GDM1 (cell line): Measurements from ENCODE around the gene SUGCT.

ENCODE experiments used
- DNase-seq: peaks from one replicate; lab custom pipeline; 2025; lab: John Stamatoyannopoulos, UW

SUGCT gene

DNA sequence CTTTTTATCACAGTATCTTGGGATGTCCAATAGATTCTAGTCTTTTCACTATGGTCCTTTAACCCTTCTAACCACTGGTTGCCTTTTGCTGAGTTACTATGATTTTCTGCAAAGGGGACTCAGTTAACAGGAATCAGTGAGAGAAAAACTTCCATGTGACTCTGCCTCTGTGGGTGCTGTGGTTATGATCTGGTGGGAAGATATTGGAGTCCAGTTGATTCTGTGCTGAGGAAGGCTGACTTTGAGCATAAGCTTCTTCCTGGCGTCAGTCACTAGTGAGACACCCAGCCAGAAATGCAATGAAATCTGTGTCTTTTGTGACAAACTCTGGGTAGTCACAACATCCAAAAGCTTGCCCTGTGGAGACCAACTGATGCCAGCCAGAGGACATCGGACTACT lies 648.0 kb downstream of the SUGCT start:
- DNase-seq = no peak

- DNase-seq = no peak
Measured at GRCh38 chr7:40784176-40784575, 649.4 kb downstream of the SUGCT start.

DNA sequence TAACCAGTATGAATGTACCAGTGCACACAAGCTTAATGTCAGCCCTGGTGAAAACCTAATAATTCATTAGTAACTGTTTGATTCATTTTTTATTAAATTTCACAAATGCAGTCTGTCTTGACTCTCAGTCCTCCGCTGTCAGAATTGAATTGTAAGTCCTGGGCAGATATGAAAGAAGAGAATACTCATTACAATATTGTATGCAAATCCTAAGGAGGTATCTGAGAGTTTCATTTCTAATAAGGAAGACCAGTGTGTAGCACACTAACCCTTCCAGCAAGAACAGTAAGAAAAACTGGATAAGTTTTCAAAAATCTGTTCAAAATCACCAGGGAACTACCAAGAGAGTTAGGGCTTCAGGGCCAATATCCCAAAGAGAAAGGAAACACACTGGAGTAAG lies 652.1 kb downstream of the SUGCT start:
- no peak for DNase-seq

- no peak for DNase-seq
Measured at GRCh38 chr7:40793132-40793531, 658.3 kb downstream of the SUGCT start.

GRCh38 chr7:40795607-40796006 lies 660.8 kb downstream of the SUGCT start:
- DNase-seq = no peak

GRCh38 chr7:40796723-40797122 lies 661.9 kb downstream of the SUGCT start:
- DNase-seq = no peak

DNA sequence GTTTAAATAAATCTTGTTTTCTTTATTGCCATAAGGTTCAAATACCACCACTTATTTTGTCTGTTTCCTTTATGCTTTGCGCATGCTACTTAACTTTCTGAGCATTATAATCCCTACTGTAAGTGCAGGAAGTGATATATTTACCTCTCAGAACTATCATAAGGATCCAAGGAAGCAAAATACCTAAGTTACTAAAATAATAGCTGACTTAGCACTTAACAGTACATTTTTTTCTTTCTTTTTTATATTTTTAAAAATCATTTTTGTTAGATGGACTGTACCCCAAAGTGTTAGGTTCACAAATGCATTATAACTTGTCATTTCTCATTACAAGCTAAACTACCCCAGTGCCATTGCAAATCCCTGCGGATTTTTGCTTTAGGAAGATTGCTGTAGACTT lies 663.8 kb downstream of the SUGCT start:
- DNase-seq = no peak

GRCh38 chr7:40799493-40800403 lies 664.9 kb downstream of the SUGCT start:
- DNase-seq = no peak

- DNase-seq = no peak
Measured at GRCh38 chr7:40800771-40801170, 666.0 kb downstream of the SUGCT start.

DNA sequence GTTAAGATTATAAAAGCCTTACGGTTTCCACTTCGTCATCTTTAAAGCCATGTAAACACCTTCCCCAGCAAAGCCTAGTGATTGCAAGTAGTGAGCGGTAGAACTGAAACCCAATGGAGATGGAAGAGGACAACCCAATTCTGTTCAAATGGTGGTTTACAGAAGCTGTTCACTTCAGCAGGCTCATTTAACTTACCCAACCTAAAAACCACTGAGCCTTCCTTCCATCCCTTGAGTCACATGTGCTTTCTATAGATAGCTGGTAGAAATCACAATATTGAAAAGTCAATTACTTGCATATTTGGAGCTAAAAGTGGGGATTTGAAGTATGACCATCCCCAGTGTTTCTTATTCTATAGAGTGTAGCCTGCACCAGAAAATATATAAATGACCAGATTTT lies 667.7 kb downstream of the SUGCT start:
- no peak for DNase-seq

- no peak for DNase-seq
Measured at GRCh38 chr7:40804477-40805215, 669.8 kb downstream of the SUGCT start.

DNA sequence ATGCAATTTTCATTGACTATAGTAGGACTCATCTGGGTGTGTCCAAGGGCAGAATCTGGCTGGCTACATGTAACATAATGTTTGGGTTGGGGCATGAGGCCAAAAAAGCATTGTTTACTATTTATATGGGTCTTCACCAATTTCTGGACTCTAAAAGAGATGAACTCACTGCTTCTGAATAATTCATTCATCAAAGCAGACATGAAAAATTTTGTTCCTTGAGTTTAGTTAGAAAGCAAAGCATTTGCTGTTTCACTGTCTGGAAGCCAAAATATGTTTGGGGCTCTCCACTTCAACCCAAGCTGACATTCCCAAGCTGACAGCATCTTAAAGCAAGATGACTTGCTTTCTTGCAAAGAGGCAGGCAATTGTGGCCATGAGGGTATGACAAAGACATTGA lies 670.6 kb downstream of the SUGCT start:
- no peak for DNase-seq

DNA sequence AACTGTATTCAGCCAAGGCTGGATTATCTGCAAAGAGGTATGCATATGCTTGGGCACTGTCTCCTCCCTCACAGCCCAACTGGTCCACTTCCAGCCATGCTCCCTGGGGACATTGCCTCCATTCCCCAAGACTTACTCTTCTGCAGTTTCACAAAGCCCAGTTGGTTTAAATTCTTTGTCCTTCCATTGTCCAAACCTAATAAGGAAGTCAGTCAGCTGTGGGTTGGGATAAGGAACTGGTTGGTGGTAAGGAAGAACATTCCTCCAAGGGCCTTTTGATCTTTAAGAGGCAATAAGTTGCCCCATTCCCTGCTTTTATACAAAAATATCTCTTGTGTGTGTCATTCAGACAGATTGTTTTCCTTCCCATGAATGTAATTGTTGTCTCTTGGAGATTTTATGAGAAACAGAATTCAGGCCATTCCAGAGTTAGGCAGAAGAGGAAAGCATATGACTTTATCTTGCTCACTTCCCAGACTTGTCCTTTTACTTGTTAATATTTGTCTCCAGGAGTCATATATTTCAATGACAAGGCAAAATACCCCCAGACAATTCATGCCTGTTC lies 673.7 kb downstream of the SUGCT start:
- no peak for DNase-seq

GRCh38 chr7:40810274-40810673 lies 675.5 kb downstream of the SUGCT start:
- no peak for DNase-seq

- DNase-seq = no peak
Measured at GRCh38 chr7:40811666-40812065, 676.9 kb downstream of the SUGCT start.

DNA sequence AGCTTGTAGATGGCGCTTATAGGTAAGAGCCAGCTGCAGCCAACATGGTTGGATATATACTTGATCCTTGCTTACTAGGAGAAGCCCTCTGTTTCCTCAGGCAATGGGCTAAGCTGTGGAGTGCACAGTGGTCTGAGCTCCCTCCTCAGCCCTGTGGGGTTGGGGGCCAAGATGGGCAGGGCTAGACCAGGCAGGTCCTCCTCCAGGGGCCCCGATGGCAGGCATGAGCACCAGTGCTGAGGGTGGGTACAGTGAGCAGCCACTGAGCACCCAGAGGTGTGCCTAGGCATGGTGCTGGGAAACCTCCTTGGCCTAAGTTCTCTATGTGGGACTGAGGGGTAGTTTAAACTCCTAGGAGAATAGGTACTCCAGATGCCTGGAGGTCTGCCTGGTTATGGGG lies 680.2 kb downstream of the SUGCT start:
- no peak for DNase-seq

GRCh38 chr7:40815512-40815911 lies 680.7 kb downstream of the SUGCT start:
- DNase-seq = no peak

DNA sequence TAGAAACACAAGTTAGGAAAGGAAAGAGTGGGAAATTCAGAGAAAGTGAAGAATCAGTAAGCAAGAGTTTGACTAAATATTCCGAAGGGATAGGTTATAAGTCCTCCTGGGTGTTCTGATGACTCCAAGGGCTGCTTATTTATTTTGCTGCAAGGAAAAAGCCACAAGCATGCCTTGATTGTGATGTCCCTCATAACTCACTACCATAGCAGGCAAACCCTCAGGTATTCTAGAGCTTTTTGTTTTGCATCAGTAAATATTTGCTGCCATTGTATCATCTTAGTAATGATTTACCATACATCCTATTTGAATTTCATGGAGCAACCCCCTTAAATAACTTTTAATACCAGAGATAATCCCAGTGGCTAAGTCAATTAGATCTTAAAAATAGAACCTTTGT lies 688.1 kb downstream of the SUGCT start:
- DNase-seq = no peak

- DNase-seq = no peak
Measured at GRCh38 chr7:40824461-40824860, 689.7 kb downstream of the SUGCT start.

DNA sequence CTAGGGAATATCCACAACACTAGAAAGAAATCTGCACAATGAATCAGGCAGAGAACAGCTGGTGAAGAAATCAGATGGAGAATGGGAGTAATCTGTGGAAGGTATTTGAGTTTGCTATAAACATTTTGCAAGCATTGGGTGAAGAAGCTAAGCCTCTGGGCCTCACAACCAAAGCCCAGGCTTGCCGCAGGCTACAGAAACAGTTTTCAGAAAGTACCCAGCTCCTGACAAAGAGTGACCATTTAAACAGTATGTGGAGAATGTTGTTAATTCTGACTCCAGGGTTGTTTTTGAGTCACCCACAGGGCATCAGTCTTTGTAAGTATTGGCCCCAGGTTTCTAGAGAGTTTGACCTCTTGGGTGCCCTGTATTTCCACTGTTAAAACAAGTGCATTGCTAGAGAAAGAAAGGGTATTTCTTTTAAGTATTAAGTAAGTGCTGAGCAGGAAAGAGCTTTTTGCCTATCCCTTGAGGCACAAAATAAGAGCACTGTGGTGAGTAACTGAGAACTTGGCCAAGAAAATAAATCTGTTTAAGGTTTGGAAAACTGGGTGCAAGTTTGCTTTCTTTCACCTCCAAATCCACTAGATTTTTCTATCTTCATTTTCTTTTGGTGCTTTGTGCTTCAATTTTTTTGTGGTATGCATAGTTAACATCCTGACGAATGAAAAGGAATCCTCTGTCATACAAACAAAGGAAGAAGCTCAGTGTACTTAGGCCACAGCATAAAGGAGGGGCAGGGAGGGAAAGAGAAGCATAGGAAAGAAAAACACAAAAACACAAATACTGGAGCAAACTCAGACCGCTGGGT lies 691.8 kb downstream of the SUGCT start:
- no peak for DNase-seq

GRCh38 chr7:40827222-40828085 lies 692.6 kb downstream of the SUGCT start:
- no peak for DNase-seq
